Hepatocyte (in vitro differentiated cells): ENCODE measurements around the gene SLC26A11. TPM values are rescaled to one million over a fixed set of nuclear protein-coding genes. Genes with fewer than 3 reads are reported as not detected.

Experiments used
- DNase-seq: peaks from one replicate; pipeline ENCODE4 v3.0.0-alpha.2; 2016; ENCODE audit warnings: low spot score
- H2AFZ ChIP-seq: fragments of 200-600 bp; sonication (generic); 2 replicates; pipeline ENCODE4 v1.6.0; 2016; ENCODE audit warnings: antibody characterized with exemption, mild to moderate bottlenecking
- H3K27ac ChIP-seq: fragments of 200-600 bp; sonication (generic); 2 replicates; pipeline ENCODE4 v1.5.1; 2016; ENCODE audit warnings: mild to moderate bottlenecking
- H3K27me3 ChIP-seq: fragments of 200-600 bp; sonication (generic); 2 replicates; pipeline ENCODE4 v1.6.1; 2016
- H3K36me3 ChIP-seq: fragments of 200-600 bp; sonication (generic); replicated peaks from 2 replicates; pipeline ENCODE4 v1.5.1; 2016; ENCODE audit warnings: low read depth; ENCODE audit not compliant: insufficient read depth
- H3K4me1 ChIP-seq: fragments of 200-600 bp; sonication (generic); 2 replicates; pipeline ENCODE4 v1.5.1; 2016; ENCODE audit warnings: mild to moderate bottlenecking, moderate library complexity; ENCODE audit not compliant: insufficient read depth
- H3K4me2 ChIP-seq: fragments of 200-600 bp; sonication (generic); 2 replicates; pipeline ENCODE4 v1.6.0; 2016
- H3K4me3 ChIP-seq: fragments of 200-600 bp; sonication (generic); 2 replicates; pipeline ENCODE4 v1.5.1; 2016; ENCODE audit warnings: mild to moderate bottlenecking
- H3K79me2 ChIP-seq: fragments of 200-600 bp; sonication (generic); 2 replicates; pipeline ENCODE4 v1.6.0; 2017; ENCODE audit warnings: mild to moderate bottlenecking
- H3K9me2 ChIP-seq: fragments of 200-600 bp; sonication (generic); replicated peaks from 2 replicates; pipeline ENCODE4 v1.6.0; 2017; ENCODE audit warnings: mild to moderate bottlenecking; ENCODE audit not compliant: insufficient read depth
- H3K9me3 ChIP-seq: fragments of 200-600 bp; sonication (generic); 2 replicates; pipeline ENCODE4 v1.5.1; 2016; ENCODE audit warnings: low read depth, mild to moderate bottlenecking
- H4K20me1 ChIP-seq: fragments of 200-600 bp; sonication (generic); 2 replicates; pipeline ENCODE4 v1.6.0; 2016; ENCODE audit warnings: mild to moderate bottlenecking; ENCODE audit not compliant: insufficient read depth, poor library complexity, severe bottlenecking
- EZH2 ChIP-seq: fragments of 200-600 bp; sonication (generic); IDR thresholded peaks from 2 replicates; pipeline ENCODE4 v1.6.1; 2016; ENCODE audit warnings: antibody characterized with exemption, mild to moderate bottlenecking, borderline replicate concordance
- EZH2phosphoT487 ChIP-seq: fragments of 200-600 bp; sonication (generic); IDR thresholded peaks from one replicate; pipeline ENCODE4 v1.6.1; 2018; ENCODE audit warnings: antibody characterized with exemption, mild to moderate bottlenecking, low read depth, moderate library complexity; ENCODE audit not compliant: unreplicated experiment, severe bottlenecking
- WGBS: methylation state at CpG from one replicate; pipeline ENCODE4 v1.1.6; 2016; ENCODE audit warnings: low lambda C conversion rate; ENCODE audit errors: missing lambda C conversion rate; 5-methylcytosine and 5-hydroxymethylcytosine counted together
- polyA plus RNA-seq: library from polyadenylated mRNA; unstranded; fragments of >200 nt; fragmentation: Nextera tagmentation; extraction: Ambion mirVana; gene quantifications from 2 replicates; pipeline ENCODE4 v1.2.1, GENCODE V29; 2016
- total RNA-seq: library from RNA; depleted of rRNA; stranded (reverse); fragments of >200 nt; gene quantifications from 2 replicates; pipeline ENCODE4 v1.2.3, GENCODE V29; 2014
- TF ChIP-seq, protein P1 (sequence below): fragments of 200-600 bp; sonication (generic); IDR thresholded peaks from 2 replicates; pipeline ENCODE4 v1.5.1; 2016; ENCODE audit warnings: antibody characterized with exemption, mild to moderate bottlenecking; ENCODE audit not compliant: poor library complexity

SLC26A11 gene
- total and polyA plus RNA-seq, 2 experiments from 2014 or later = 17.5 to 24.9 TPM

DNA sequence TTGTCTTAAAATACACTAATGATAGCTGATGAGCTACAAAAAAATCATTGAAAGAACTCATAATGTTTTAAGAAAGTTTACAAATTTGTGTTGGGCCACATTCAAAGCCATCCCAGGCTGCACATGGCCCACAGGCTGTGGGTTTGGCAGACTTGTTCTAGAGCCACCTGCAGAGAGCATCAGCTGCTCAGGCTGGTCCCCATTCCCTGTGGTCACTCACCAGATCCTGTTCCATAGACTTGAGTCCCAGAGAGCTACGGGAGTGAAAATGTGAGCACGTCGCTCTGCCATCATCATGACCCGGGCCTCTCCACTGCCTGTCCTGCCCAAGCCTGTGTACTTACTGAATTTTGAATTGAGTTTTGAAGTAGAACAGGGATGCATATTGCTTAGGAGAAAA lies 6.9 kb downstream of the SLC26A11 start:
- Histone ChIP-seq H3K27me3 (no peaks in the 10 kb centered on the region), H3K9me3 (peaks cover 5% of the 10 kb centered on the region), H3K27ac (no peak overlapping the region), H3K36me3 (no peaks in the 10 kb centered on the region), H2AFZ (no peak overlapping the region), H3K4me2 (no peak overlapping the region), H3K79me2 (no peaks in the 10 kb centered on the region), H4K20me1 (no peaks in the 10 kb centered on the region), H3K4me1 (no peaks in the 10 kb centered on the region), H3K9me2 (no peaks in the 10 kb centered on the region), H3K4me3 (no peak overlapping the region)
- 98% methylated on average over 4 of the region's 4 CpGs for WGBS
- no peak for TF ChIP-seq EZH2
- no peak for TF ChIP-seq EZH2phosphoT487
- TF ChIP-seq, protein P1, sequence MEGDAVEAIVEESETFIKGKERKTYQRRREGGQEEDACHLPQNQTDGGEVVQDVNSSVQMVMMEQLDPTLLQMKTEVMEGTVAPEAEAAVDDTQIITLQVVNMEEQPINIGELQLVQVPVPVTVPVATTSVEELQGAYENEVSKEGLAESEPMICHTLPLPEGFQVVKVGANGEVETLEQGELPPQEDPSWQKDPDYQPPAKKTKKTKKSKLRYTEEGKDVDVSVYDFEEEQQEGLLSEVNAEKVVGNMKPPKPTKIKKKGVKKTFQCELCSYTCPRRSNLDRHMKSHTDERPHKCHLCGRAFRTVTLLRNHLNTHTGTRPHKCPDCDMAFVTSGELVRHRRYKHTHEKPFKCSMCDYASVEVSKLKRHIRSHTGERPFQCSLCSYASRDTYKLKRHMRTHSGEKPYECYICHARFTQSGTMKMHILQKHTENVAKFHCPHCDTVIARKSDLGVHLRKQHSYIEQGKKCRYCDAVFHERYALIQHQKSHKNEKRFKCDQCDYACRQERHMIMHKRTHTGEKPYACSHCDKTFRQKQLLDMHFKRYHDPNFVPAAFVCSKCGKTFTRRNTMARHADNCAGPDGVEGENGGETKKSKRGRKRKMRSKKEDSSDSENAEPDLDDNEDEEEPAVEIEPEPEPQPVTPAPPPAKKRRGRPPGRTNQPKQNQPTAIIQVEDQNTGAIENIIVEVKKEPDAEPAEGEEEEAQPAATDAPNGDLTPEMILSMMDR = no peak
- no peak for DNase-seq

DNA sequence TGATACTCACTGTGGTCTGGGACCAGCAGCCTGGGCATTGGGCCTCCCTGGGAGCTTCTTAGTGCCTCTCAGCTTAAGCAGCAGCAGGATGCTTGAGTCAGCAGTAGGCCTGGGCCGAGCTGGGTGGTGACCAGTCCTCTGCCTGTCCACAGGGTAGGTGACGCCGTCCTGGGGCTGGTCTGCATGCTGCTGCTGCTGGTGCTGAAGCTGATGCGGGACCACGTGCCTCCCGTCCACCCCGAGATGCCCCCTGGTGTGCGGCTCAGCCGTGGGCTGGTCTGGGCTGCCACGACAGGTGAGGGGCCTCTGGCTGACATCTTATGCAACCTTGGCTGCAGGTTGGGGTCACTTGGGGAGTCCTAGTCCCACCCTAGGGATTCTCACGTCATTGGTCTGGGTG lies 7.4 kb downstream of the SLC26A11 start:
- no peak overlapping the region for H3K4me2 ChIP-seq
- no peaks in the 10 kb centered on the region for H3K27me3 ChIP-seq
- H3K36me3 ChIP-seq = no peaks in the 10 kb centered on the region
- 98% methylated on average over 11 of the region's 11 CpGs for WGBS
- DNase-seq = no peak
- H3K9me2 ChIP-seq = no peaks in the 10 kb centered on the region
- no peaks in the 10 kb centered on the region for H4K20me1 ChIP-seq
- no peak for TF ChIP-seq EZH2
- TF ChIP-seq EZH2phosphoT487 = no peak
- no peaks in the 10 kb centered on the region for H3K4me1 ChIP-seq
- peaks cover 5% of the 10 kb centered on the region for H3K9me3 ChIP-seq
- no peak overlapping the region for H3K27ac ChIP-seq
- no peaks in the 10 kb centered on the region for H3K79me2 ChIP-seq
- H2AFZ ChIP-seq = no peak overlapping the region
- H3K4me3 ChIP-seq = no peak overlapping the region

DNA sequence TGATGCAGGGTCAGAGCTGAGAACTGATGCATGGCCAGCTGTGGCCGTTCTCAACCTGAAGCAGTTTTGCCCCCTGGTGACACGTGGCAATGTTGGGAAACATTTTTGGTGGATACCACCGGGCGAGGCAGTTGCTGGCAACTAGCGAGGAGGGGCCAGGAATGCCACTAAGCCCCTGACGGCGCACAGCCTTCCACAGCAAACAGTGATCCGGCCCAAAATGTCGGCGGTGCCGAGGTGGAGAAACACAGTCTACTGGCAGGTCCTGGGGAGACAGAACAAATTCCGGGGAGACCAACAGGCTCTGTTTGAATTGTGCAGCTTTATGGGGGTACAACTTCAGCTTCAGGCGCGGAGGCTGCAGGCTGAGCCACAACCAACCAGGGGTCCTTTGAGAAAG lies 8.2 kb downstream of the SLC26A11 start:
- Histone ChIP-seq H3K9me2 (no peaks in the 10 kb centered on the region), H3K4me1 (no peaks in the 10 kb centered on the region), H4K20me1 (no peaks in the 10 kb centered on the region), H2AFZ (no peak overlapping the region), H3K36me3 (no peaks in the 10 kb centered on the region), H3K27me3 (no peaks in the 10 kb centered on the region), H3K4me3 (no peak overlapping the region), H3K79me2 (no peaks in the 10 kb centered on the region), H3K27ac (no peak overlapping the region), H3K9me3 (peaks cover 5% of the 10 kb centered on the region), H3K4me2 (no peak overlapping the region)
- TF ChIP-seq EZH2phosphoT487 = no peak
- TF ChIP-seq EZH2 = no peak
- TF ChIP-seq, protein P1 = no peak
- DNase-seq = no peak
- WGBS = 94% methylated on average over 14 of the region's 14 CpGs

DNA sequence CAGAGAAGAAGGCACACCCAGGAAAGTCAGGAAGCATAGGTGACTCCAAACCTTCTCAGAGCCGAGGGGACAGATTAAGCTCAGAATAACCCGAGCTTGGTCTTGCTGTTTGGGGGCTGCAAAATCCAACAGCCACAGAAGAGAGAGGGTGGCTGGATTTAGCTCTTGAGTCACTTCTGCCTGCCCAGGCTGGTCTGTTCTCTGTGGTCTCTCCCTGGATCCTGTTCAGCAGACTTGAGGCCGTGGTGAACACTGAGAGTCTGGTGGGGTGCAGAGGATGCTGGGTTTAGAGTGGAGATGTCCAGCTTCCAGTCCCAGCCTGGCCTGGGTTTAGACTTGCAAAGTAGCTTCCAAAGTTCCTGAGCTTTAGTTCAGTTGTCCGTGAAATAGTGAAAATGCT lies 8.8 kb downstream of the SLC26A11 start:
- no peaks in the 10 kb centered on the region for H3K79me2 ChIP-seq
- H3K4me2 ChIP-seq = no peak overlapping the region
- no peaks in the 10 kb centered on the region for H3K4me1 ChIP-seq
- 96% methylated on average over 4 of the region's 4 CpGs for WGBS
- no peaks in the 10 kb centered on the region for H4K20me1 ChIP-seq
- no peak overlapping the region for H3K4me3 ChIP-seq
- H3K36me3 ChIP-seq = no peaks in the 10 kb centered on the region
- DNase-seq = no peak
- H3K27me3 ChIP-seq = no peaks in the 10 kb centered on the region
- H3K9me2 ChIP-seq = no peaks in the 10 kb centered on the region
- no peak overlapping the region for H2AFZ ChIP-seq
- H3K9me3 ChIP-seq = peaks cover 5% of the 10 kb centered on the region
- TF ChIP-seq EZH2 = no peak
- TF ChIP-seq, protein P1 = no peak
- no peak for TF ChIP-seq EZH2phosphoT487
- H3K27ac ChIP-seq = no peak overlapping the region
